Endodermal cell (in vitro differentiated cells): ENCODE data around the gene ZACN. TPM values are rescaled to one million over a fixed set of nuclear protein-coding genes. Genes with fewer than 3 reads are reported as not detected.
A peak's percentile ranks its signal among the peaks of the same experiment; 100 is the strongest.

Source experiments
- DNase-seq: peaks from one replicate; pipeline ENCODE4 v3.0.0-alpha.2; 2017
- H3K27ac ChIP-seq: 2 replicates; pipeline ENCODE4 v1.5.1; 2013; ENCODE audit warnings: mild to moderate bottlenecking, low read depth, low read length, moderate library complexity
- H3K27me3 ChIP-seq: 2 replicates; pipeline ENCODE4 v1.6.1; 2013; ENCODE audit warnings: mild to moderate bottlenecking, low read length, moderate library complexity; ENCODE audit not compliant: insufficient read depth, control insufficient read depth, poor library complexity, severe bottlenecking
- H3K36me3 ChIP-seq: 2 replicates; pipeline ENCODE4 v1.7.0; 2013; ENCODE audit warnings: mild to moderate bottlenecking, low read length, moderate library complexity; ENCODE audit not compliant: control insufficient read depth, insufficient read depth
- H3K4me1 ChIP-seq: one replicate; pipeline ENCODE4 v1.7.0; 2013; ENCODE audit warnings: low read length; ENCODE audit not compliant: control insufficient read depth, insufficient read depth
- H3K4me3 ChIP-seq: 2 replicates; pipeline ENCODE4 v1.5.1; 2013; ENCODE audit warnings: mild to moderate bottlenecking, low read length, moderate library complexity
- H3K9ac ChIP-seq: 2 replicates; pipeline ENCODE4 v1.6.1; 2013; ENCODE audit warnings: mild to moderate bottlenecking, low read length, moderate library complexity; ENCODE audit not compliant: poor library complexity, severe bottlenecking; ENCODE audit errors: extremely low read depth
- H3K9me3 ChIP-seq: 2 replicates; pipeline ENCODE4 v1.6.1; 2013; ENCODE audit warnings: mild to moderate bottlenecking, low read length, moderate library complexity; ENCODE audit not compliant: control insufficient read depth
- H3K27ac Mint-ChIP-seq: 2 replicates; pipeline ENCODE4 v1.8.0; 2020; ENCODE audit warnings: mixed read lengths
- H3K27me3 Mint-ChIP-seq: 2 replicates; pipeline ENCODE4 v1.8.0; 2021; ENCODE audit warnings: mild to moderate bottlenecking, mixed read lengths; ENCODE audit not compliant: insufficient read depth
- H3K36me3 Mint-ChIP-seq: 2 replicates; pipeline ENCODE4 v1.8.0; 2020; ENCODE audit warnings: low read depth, mixed read lengths
- H3K4me1 Mint-ChIP-seq: 2 replicates; pipeline ENCODE4 v1.8.0; 2020; ENCODE audit warnings: mixed read lengths
- H3K4me3 Mint-ChIP-seq: 2 replicates; pipeline ENCODE4 v1.8.0; 2020; ENCODE audit warnings: mild to moderate bottlenecking, moderate library complexity, mixed read lengths
- H3K9me3 Mint-ChIP-seq: 2 replicates; pipeline ENCODE4 v1.8.0; 2020; ENCODE audit warnings: mild to moderate bottlenecking, mixed read lengths
- WGBS, 2 experiments: methylation state at CpG; one replicate each; pipeline versions ENCODE4 v1.1.5 to v1.1.7; 2013; ENCODE audit warnings: missing lambda C conversion rate in 2 of 2, mixed read lengths in 1 of 2; ENCODE audit not compliant: insufficient coverage in 1 of 2, insufficient read length in 1 of 2; 5-methylcytosine and 5-hydroxymethylcytosine counted together
- total RNA-seq, 2 donors: library from RNA; stranded (reverse); fragmentation: NEBNext Ultra II Directional in 1 of 2; extraction: Animal tissue kit (Norgen Biotek cat#: 25700) in 1 of 2; gene quantifications; 2 replicates in 1 of 2; 3 replicates in 1 of 2; pipeline ENCODE4 v1.2.1, GENCODE V29; 2021
- TF ChIP-seq, protein P1 (sequence below): fragments of 200-600 bp; sonication (generic); conservative IDR thresholded peaks from 2 replicates; pipeline ENCODE4 v1.5.0; 2021; ENCODE audit warnings: antibody characterized with exemption, mild to moderate bottlenecking

The ZACN gene
- total RNA-seq, 2 donors from 2014 or later = 0.09 TPM; not detected in 1

DNA sequence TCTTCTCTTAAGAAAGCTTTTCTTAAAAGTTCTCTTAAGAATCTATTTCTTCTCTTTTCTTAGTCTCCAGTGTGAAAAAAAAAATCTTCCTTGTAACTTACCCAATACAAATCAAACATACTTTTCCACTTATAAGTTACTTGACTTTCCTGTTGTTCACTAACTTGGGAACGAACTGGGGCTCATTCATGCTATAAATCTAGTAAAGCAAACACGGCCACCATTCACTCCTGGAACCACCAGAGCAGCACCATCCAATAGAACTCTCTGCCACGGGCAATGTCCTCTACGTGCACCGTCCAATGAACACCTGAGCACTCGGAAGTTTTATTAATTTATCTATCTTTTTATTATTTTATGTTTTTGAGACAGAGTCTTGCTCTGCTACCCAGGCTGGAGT, 27.4 kb upstream of the ZACN start:
- no peaks in the 10 kb centered on the region for H3K27me3 Mint-ChIP-seq
- no peak overlapping the region for H3K4me3 Mint-ChIP-seq
- Histone ChIP-seq H3K36me3 (peaks cover 86% of the 10 kb centered on the region), H3K27me3 (no peaks in the 10 kb centered on the region), H3K4me1 (no peaks in the 10 kb centered on the region), H3K4me3 (no peak overlapping the region), H3K9ac (no peak overlapping the region), H3K27ac (no peak overlapping the region), H3K9me3 (no peaks in the 10 kb centered on the region)
- TF ChIP-seq, protein P1, sequence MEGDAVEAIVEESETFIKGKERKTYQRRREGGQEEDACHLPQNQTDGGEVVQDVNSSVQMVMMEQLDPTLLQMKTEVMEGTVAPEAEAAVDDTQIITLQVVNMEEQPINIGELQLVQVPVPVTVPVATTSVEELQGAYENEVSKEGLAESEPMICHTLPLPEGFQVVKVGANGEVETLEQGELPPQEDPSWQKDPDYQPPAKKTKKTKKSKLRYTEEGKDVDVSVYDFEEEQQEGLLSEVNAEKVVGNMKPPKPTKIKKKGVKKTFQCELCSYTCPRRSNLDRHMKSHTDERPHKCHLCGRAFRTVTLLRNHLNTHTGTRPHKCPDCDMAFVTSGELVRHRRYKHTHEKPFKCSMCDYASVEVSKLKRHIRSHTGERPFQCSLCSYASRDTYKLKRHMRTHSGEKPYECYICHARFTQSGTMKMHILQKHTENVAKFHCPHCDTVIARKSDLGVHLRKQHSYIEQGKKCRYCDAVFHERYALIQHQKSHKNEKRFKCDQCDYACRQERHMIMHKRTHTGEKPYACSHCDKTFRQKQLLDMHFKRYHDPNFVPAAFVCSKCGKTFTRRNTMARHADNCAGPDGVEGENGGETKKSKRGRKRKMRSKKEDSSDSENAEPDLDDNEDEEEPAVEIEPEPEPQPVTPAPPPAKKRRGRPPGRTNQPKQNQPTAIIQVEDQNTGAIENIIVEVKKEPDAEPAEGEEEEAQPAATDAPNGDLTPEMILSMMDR = no peak
- H3K9me3 Mint-ChIP-seq = no peaks in the 10 kb centered on the region
- H3K4me1 Mint-ChIP-seq = no peaks in the 10 kb centered on the region
- no peak for DNase-seq
- peaks cover 67% of the 10 kb centered on the region for H3K36me3 Mint-ChIP-seq
- no peak overlapping the region for H3K27ac Mint-ChIP-seq
- WGBS, 2 experiments = 92% methylated on average over 6 of the region's 6 CpGs; no CpG with 5 or more reads in 1 of the 2 experiments

DNA sequence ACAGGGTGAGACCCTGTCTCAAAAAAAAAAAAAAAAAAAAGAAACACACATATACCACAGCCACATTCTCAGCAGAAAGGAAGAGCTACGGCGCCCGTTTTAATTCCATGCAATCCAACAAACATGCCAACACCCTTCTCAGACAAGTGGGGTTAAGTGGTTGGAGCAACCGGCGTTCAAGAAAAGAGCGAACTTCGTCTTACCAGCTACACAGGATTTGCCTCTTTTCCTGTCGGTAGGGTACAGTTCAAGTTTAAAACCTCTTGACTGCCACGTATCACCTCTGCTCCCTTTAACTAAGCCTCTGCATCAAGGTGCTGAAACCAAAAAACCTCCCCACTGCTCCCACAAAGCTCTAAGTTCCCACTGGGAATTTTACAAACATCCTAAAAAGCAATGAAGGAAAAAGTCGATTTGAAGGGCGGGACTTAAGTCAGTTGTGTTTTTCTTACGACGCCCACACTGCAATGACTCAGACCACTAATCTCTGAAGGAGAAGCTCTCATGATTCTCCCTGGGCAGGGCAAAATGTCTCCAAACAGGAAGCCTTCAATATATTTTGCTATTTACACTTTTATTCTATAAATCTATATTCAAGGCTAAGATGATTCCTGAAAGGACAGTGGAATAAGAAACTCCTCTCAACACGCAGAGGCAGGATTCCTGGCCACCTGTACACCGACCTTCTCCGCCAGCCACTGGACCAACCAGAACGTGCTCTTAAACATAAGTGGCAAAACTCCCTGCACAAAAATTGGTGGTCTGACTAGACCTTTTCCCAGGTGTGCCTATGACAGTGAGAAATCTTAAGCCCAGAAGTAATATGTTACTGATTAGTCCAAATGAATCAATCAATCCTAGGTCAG, 25.5 kb upstream of the ZACN start:
- Histone ChIP-seq H3K4me1 (no peaks in the 10 kb centered on the region), H3K4me3 (no peak overlapping the region), H3K27ac (no peak overlapping the region), H3K36me3 (peaks cover 88% of the 10 kb centered on the region), H3K9me3 (no peaks in the 10 kb centered on the region), H3K27me3 (no peaks in the 10 kb centered on the region), H3K9ac (no peak overlapping the region)
- peak overlapping the region; percentile 35 for H3K27ac Mint-ChIP-seq
- TF ChIP-seq, protein P1 = no peak
- H3K9me3 Mint-ChIP-seq = no peaks in the 10 kb centered on the region
- no peaks in the 10 kb centered on the region for H3K27me3 Mint-ChIP-seq
- no peak overlapping the region for H3K4me3 Mint-ChIP-seq
- no peak for DNase-seq
- peaks cover 67% of the 10 kb centered on the region for H3K36me3 Mint-ChIP-seq
- no peaks in the 10 kb centered on the region for H3K4me1 Mint-ChIP-seq
- WGBS, 2 experiments = 97 to 99% methylated on average over 15 to 17 of the region's 17 CpGs

DNA sequence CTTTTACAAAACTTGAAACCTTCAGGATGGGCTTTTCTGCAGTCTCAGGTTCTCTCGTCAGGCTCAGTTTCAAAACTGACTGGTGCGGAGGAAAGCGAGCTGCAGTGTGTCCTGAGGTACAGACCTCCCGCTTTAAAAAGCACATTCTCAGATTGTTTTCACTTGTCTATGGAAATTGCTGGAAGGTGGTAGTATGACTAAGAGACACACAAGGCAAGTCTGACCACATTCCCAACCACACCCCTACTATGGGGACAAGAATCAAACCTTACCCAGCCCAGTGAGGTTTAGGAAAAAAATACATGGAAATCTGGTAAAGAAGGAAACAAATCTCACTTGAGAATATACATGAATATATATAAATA, 24.9 kb upstream of the ZACN start:
- TF ChIP-seq, protein P1 = no peak
- Histone ChIP-seq H3K27ac (no peak overlapping the region), H3K27me3 (no peaks in the 10 kb centered on the region), H3K9me3 (no peaks in the 10 kb centered on the region), H3K36me3 (peaks cover 88% of the 10 kb centered on the region), H3K4me3 (no peak overlapping the region), H3K4me1 (no peaks in the 10 kb centered on the region), H3K9ac (no peak overlapping the region)
- DNase-seq = no peak
- peak overlapping the region; percentile 35 for H3K27ac Mint-ChIP-seq
- no peaks in the 10 kb centered on the region for H3K9me3 Mint-ChIP-seq
- peaks cover 67% of the 10 kb centered on the region for H3K36me3 Mint-ChIP-seq
- WGBS, 2 experiments = 100% methylated on average over 3 to 4 of the region's 4 CpGs
- H3K4me3 Mint-ChIP-seq = no peak overlapping the region
- no peaks in the 10 kb centered on the region for H3K4me1 Mint-ChIP-seq
- H3K27me3 Mint-ChIP-seq = no peaks in the 10 kb centered on the region
